Activated naive CD4-positive, alpha-beta T cell (primary cell): ENCODE measurements around the gene TAS2R30.
"Not testable (repeated sequence)": the region's sequence is repeated elsewhere in the genome, so short reads cannot be mapped to it uniquely, and the experiment has no call there.

ENCODE experiments used
- DNase-seq, 4 experiments: peaks; one replicate each; lab custom pipeline; 2025; lab: John Stamatoyannopoulos, UW

TAS2R30 gene

GRCh38 chr12:11130382-11130781 is 4.1 kb downstream of the TAS2R30 start:
- DNase-seq, result no peak

- not testable (repeated sequence) for DNase-seq
These were observed 20.3 kb downstream of the TAS2R30 start for GRCh38 chr12:11114130-11114529.

DNA sequence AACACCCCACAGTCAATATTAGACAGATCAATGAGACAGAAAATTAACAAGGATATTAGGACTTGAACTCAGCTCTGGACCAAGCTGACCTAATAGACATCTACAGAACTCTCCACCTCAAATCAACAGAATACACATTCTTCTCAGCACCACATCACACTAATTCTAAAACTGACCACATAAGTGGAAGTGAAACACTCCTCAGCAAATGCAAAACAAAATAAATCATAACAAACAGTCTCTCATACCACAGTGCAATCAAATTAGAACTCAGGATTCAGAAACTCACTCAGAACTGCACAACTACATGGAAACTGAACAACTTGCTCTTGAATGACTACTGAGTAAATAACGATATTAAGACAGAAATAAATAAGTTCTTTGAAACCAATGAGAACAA is 23.2 kb downstream of the TAS2R30 start:
- DNase-seq, result not testable (repeated sequence)

GRCh38 chr12:11108862-11109261 is 25.6 kb downstream of the TAS2R30 start:
- DNase-seq, result no peak

- DNase-seq, result no peak
These were observed 26.7 kb downstream of the TAS2R30 start for GRCh38 chr12:11107719-11108118.

DNA sequence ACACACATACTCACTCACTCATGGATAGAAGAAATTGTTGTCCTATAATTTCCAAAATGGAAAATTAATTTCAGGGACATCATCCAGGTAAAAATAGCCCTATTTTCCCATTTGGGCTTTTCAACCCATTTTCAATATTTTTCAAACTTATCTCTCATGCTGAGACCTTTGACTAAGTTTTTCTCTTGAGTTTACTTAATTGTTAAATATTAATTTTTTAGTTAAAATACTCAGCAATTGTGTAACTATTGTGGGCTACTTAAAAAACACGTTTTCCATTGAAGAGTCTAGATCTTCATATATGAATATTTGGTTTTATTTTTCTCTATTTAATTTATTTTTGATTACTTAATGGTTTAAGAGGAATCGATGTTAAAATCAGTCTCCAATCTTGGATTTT is 28.2 kb downstream of the TAS2R30 start:
- no peak for DNase-seq

GRCh38 chr12:11105546-11105945 is 28.9 kb downstream of the TAS2R30 start:
- DNase-seq, result no peak

- not testable (repeated sequence) for DNase-seq
These were observed 39.5 kb downstream of the TAS2R30 start for GRCh38 chr12:11094910-11095309.

DNA sequence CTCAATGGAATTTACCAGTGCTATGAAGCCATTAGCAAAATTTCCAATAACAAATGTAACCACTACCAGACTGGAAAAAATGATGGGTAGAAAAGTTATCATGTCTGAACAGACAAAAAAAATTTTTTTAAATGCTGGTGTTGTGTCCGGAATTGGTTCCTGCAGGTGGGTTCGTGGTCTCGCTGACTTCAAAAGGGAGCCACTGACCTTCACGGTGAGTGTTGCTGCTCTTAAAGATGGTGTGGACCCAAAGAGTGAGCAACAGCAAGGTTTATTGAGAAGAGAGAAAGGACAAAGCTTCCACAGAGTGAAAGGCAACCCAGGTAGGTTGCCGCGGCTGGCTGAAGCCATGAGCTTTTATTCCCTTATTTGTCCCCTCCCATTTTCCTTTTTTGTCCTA is 42.3 kb downstream of the TAS2R30 start, which contains the start of gene TAS2R43:
Gene TAS2R43, minus strand, starts transcription at position 186 of the 400 bp plus-strand sequence. Its CDS starts 84 bp downstream, at position 102.
- DNase-seq, result no peak

DNA sequence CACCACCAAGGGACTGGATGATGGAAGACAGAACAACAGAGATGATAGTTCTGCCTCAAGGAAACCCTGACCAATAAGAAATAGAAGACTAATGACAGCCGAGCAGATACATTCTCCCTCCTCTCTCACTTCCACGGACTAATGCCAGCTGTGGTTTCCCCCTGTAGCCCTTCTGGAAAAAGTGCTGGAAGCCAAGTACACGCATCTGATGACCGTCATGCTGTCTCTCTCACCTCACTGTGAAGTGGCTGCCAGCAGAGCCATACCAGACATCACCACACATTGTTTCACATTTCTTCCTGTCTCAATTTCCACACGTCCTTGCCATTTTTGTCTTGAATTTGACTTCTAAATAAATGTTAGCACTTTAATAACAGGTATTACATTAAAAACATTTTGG is 45.2 kb downstream of the TAS2R30 start:
- no peak for DNase-seq

- DNase-seq, result no peak
These were observed 49.0 kb downstream of the TAS2R30 start for GRCh38 chr12:11085419-11085818.
